HUES6 (cell line): ENCODE data around the gene ENPP6.

Source experiments
- H3K27ac ChIP-seq: 2 replicates; pipeline ENCODE4 v1.7.0; 2013; ENCODE audit warnings: low read depth, mild to moderate bottlenecking, low read length, inconsistent platforms
- H3K27me3 ChIP-seq: 2 replicates; pipeline ENCODE4 v1.6.1; 2013; ENCODE audit warnings: low read length; ENCODE audit not compliant: control insufficient read depth, insufficient read depth
- H3K36me3 ChIP-seq: 2 replicates; pipeline ENCODE4 v1.6.1; 2013; ENCODE audit warnings: low read length; ENCODE audit not compliant: control insufficient read depth, insufficient read depth
- H3K4me1 ChIP-seq: 2 replicates; pipeline ENCODE4 v1.6.1; 2013; ENCODE audit warnings: low read length; ENCODE audit not compliant: control insufficient read depth, insufficient read depth
- H3K4me3 ChIP-seq: 2 replicates; pipeline ENCODE4 v1.5.1; 2013; ENCODE audit warnings: low read depth, low read length
- H3K9ac ChIP-seq: one replicate; pipeline ENCODE4 v1.6.1; 2013; ENCODE audit warnings: mild to moderate bottlenecking, low read length
- H3K9me3 ChIP-seq: 2 replicates; pipeline ENCODE4 v1.6.1; 2013; ENCODE audit warnings: low read depth, low read length; ENCODE audit not compliant: control insufficient read depth, insufficient read depth

Gene ENPP6

DNA sequence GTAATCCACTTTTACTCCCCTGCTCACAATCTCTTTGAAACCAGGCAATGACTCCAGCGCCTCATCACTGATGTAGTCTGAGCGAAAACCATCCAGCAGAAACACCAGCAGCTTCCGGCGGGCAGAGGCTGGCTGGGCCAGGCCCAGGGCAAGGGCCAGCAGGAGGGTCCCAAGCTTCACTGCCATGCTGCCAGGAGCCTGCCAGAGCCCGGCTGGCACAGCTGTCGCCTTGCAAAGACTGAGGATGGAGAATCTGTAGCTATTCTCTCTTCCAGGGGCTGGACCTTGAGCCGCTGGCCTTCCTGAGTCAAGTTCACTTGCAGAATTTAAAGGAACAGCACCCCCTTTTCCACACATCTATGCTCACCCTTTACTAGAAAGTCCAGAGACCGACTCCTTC is at the start of gene ENPP6:
TSS of gene ENPP6 (minus strand) at position 240 of the 400 bp plus-strand sequence. CDS start at position 186, 54 bp downstream.
- no peaks in the 10 kb centered on the region for H3K9me3 ChIP-seq
- no peaks in the 10 kb centered on the region for H3K4me1 ChIP-seq
- no peaks in the 10 kb centered on the region for H3K36me3 ChIP-seq
- H3K4me3 ChIP-seq, result no peak within 1 kb of the TSS
- H3K9ac ChIP-seq, result no peak within 1 kb of the TSS
- H3K27me3 ChIP-seq, result no peaks in the 10 kb centered on the region
- no peak within 1 kb of the TSS for H3K27ac ChIP-seq

DNA sequence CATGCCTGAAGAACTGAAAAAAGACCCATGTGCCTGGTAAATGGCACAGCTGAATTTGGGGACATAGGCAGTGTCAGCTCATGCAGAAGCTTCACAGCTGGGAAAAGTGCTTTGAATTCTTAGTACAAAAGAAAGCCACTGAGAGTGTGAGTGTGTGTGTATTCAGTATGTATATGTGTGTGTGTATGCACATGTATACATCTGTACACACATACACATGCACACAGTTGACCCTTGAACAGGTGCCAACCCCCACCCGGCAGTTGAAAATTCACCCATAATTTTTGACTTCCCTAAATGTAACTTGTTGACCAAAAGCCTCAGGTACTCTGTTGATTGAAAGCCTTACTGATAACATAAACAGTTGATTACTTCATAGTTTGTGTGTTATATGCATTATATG is 49.5 kb upstream of the ENPP6 start:
- Histone ChIP-seq H3K9me3 (no peaks in the 10 kb centered on the region), H3K27ac (no peak overlapping the region), H3K27me3 (no peaks in the 10 kb centered on the region), H3K9ac (no peak overlapping the region), H3K36me3 (no peaks in the 10 kb centered on the region), H3K4me3 (no peak overlapping the region), H3K4me1 (peaks cover 15% of the 10 kb centered on the region)

DNA sequence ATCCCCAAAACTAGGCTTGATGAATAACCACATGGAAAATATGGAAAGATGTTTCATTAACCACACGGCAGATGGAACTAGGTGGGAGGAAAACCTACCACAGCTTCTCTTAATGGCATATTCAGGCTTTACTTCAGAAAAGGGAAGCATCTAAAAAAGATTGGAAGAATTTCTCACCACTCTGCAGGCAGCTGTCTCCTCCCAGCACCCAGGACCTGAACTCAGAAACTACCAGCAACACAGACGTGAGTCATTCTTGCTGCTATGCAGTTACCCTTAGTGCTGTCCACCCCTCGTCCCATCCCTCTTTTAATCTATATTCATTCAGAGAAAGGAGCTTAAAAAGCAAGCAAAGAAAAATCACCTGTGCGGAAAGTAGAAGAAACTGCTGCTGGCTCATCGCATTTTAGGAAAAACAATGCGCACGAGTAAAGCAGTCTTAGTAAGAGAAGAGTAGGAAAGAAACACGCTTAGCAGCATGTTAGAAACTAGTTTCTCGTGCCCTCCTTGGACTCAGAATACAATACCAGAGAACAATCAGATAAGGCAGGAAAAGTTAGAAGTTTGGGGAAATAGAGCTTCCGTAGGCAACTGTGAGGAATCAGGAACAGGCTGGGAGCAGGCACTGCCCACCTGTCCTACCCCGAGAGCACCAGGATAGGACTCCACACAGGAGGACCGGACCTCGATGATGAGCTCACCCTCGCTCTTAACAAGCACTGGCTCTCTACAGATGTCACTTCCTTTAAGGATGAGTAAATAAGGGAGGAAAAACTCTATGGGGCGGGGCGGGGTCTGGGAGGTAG is 48.1 kb upstream of the ENPP6 start:
- Histone ChIP-seq H3K4me1 (peaks cover 15% of the 10 kb centered on the region), H3K27ac (no peak overlapping the region), H3K9ac (no peak overlapping the region), H3K4me3 (no peak overlapping the region), H3K9me3 (no peaks in the 10 kb centered on the region), H3K36me3 (no peaks in the 10 kb centered on the region), H3K27me3 (no peaks in the 10 kb centered on the region)

- H3K4me1 ChIP-seq, result peaks cover 19% of the 10 kb centered on the region
Observed at GRCh38 chr4:184263910-184264732, 46.4 kb upstream of the ENPP6 start.

GRCh38 chr4:184263461-184263860 is 45.8 kb upstream of the ENPP6 start:
- H3K27me3 ChIP-seq, result no peaks in the 10 kb centered on the region
- peaks cover 19% of the 10 kb centered on the region for H3K4me1 ChIP-seq
- H3K36me3 ChIP-seq, result no peaks in the 10 kb centered on the region
- no peaks in the 10 kb centered on the region for H3K9me3 ChIP-seq
- H3K9ac ChIP-seq, result no peak overlapping the region
- H3K27ac ChIP-seq, result no peak overlapping the region
- no peak overlapping the region for H3K4me3 ChIP-seq

More at GRCh38 chr4:184263910-184264732, 46.4 kb upstream of the ENPP6 start:
- Histone ChIP-seq H3K9me3 (no peaks in the 10 kb centered on the region), H3K27ac (no peak overlapping the region), H3K27me3 (no peaks in the 10 kb centered on the region), H3K36me3 (no peaks in the 10 kb centered on the region), H3K9ac (no peak overlapping the region), H3K4me3 (no peak overlapping the region)

GRCh38 chr4:184262901-184263300 is 45.2 kb upstream of the ENPP6 start:
- Histone ChIP-seq H3K4me3 (no peak overlapping the region), H3K4me1 (peaks cover 14% of the 10 kb centered on the region), H3K36me3 (no peaks in the 10 kb centered on the region), H3K9me3 (no peaks in the 10 kb centered on the region), H3K9ac (no peak overlapping the region), H3K27me3 (no peaks in the 10 kb centered on the region), H3K27ac (no peak overlapping the region)

DNA sequence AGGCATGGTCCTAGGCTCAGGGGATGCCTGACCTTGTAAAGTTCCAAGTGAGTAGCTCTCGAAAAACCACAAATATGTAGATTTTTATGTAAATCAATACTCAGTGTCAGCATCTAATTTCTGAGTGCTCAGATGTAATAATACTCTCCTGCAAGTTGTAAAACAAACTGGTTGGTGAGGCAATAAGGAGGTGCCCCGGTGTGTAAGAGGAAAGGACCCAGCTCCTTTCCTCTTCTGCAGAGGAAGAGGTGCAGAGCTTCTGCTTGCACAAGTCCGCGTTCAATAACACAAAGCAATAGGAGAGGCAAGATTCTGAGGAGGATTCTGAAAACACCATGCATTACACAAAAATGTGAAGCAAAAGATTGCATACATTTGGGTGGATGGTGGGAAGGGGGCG is 43.6 kb upstream of the ENPP6 start:
- Histone ChIP-seq H3K36me3 (no peaks in the 10 kb centered on the region), H3K27ac (no peak overlapping the region), H3K4me1 (peaks cover 14% of the 10 kb centered on the region), H3K9ac (no peak overlapping the region), H3K4me3 (no peak overlapping the region), H3K9me3 (no peaks in the 10 kb centered on the region), H3K27me3 (no peaks in the 10 kb centered on the region)

DNA sequence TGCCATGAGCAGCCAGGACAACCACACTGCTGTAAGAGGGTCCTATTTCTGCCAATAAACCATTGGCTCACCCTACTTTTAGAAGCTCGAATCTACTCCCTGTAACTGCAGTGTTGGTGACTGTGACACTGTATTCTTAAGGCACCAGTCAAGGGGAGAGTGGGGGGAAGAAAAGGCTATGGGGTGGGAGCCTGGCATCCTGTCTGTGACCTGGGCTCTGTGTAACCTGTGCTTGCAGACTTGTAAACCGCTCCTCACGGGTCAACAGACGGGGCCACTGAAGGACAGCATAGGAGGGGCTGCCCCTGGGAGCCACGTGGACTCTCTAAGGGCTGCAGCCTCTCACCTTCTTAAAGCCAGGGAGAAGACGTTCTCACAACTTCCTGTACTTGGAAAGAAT is 42.2 kb upstream of the ENPP6 start:
- H3K27me3 ChIP-seq, result no peaks in the 10 kb centered on the region
- H3K9ac ChIP-seq, result no peak overlapping the region
- no peaks in the 10 kb centered on the region for H3K36me3 ChIP-seq
- no peaks in the 10 kb centered on the region for H3K9me3 ChIP-seq
- H3K4me3 ChIP-seq, result no peak overlapping the region
- no peak overlapping the region for H3K27ac ChIP-seq
- peaks cover 4% of the 10 kb centered on the region; the same call in 1 of the 2 replicates for H3K4me1 ChIP-seq

GRCh38 chr4:184259081-184259480 is 41.4 kb upstream of the ENPP6 start:
- Histone ChIP-seq H3K9me3 (no peaks in the 10 kb centered on the region), H3K27me3 (no peaks in the 10 kb centered on the region), H3K27ac (no peak overlapping the region)

DNA sequence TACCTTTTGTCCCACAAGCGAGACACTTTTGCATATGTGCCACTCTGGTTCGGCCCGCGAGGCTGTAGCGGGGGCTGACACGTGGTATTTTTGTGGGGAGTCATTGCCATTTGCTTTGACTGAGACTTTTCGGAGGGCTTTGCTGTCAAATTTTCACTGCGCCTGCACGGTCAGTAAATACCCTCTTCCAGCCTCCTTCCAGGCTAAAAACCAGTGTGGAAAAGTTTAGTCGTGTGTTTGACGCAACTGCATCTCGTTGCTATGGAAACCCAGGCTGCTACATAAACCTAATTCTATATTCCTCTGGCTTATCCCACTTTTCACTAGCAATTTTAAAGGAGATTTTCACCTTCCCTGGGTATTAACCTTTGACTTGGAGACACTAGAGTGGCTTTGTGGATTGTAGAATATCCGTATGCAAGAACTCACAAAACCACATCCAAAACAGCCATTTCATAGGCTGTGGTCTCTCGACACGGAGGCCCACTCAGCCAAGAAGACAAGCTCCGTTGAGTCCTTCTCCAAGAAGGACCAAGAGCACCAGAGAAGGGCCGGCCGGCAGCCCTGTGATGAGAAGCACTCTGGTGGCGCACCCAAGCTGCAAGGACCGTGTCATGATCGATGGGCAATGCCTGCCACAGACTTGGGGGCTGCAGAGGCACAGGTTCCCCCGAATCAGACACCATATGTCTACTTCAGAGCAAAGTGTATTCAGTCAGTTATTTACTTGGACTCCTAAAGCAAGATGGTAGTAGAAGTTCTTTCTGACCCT is 38.4 kb upstream of the ENPP6 start:
- no peak overlapping the region for H3K27ac ChIP-seq
- H3K27me3 ChIP-seq, result no peaks in the 10 kb centered on the region
- peaks cover 17% of the 10 kb centered on the region for H3K9me3 ChIP-seq
- H3K9ac ChIP-seq, result no peak overlapping the region
- H3K36me3 ChIP-seq, result no peaks in the 10 kb centered on the region
- no peak overlapping the region for H3K4me3 ChIP-seq
- peaks cover 4% of the 10 kb centered on the region; the same call in 1 of the 2 replicates for H3K4me1 ChIP-seq

More at GRCh38 chr4:184259081-184259480, 41.4 kb upstream of the ENPP6 start:
- no peaks in the 10 kb centered on the region for H3K36me3 ChIP-seq
- peaks cover 4% of the 10 kb centered on the region; the same call in 1 of the 2 replicates for H3K4me1 ChIP-seq
- H3K9ac ChIP-seq, result no peak overlapping the region
- H3K4me3 ChIP-seq, result no peak overlapping the region
